Left ventricle myocardium inferior (tissue), 1 donor: Measurements from ENCODE around the gene FRMPD2. TPM values are rescaled to one million over a fixed set of nuclear protein-coding genes. Genes with fewer than 3 reads are reported as not detected.

Experiments used
- DNase-seq: peaks from one replicate; pipeline ENCODE4 v3.0.0-alpha.2; 2020
- H3K27ac ChIP-seq: fragments of 200-600 bp; replicated peaks from 2 replicates; pipeline ENCODE4 v1.8.0; 2021
- H3K27me3 ChIP-seq: fragments of 200-600 bp; 2 replicates; pipeline ENCODE4 v1.8.0; 2021; ENCODE audit warnings: low read depth
- H3K36me3 ChIP-seq: fragments of 200-600 bp; 2 replicates; pipeline ENCODE4 v1.8.0; 2021
- H3K4me1 ChIP-seq: fragments of 200-600 bp; 2 replicates; pipeline ENCODE4 v1.8.0; 2021
- H3K4me3 ChIP-seq: fragments of 200-600 bp; 2 replicates; pipeline ENCODE4 v1.8.0; 2021; ENCODE audit warnings: mild to moderate bottlenecking, moderate library complexity
- H3K9me3 ChIP-seq: fragments of 200-600 bp; replicated peaks from 2 replicates; pipeline ENCODE4 v1.8.0; 2021
- CTCF ChIP-seq: fragments of 200-600 bp; IDR thresholded peaks from 2 replicates; pipeline ENCODE4 v1.8.0; 2021; ENCODE audit warnings: antibody characterized with exemption, mild to moderate bottlenecking, borderline replicate concordance
- intact Hi-C: fragments of 100-400 bp; cut with micrococcal nuclease; formaldehyde crosslinking; loops from one replicate; pipeline ENCODE4 v1.11.0; 2022
- total RNA-seq: library from RNA; stranded (reverse); fragmentation: NEBNext Ultra II Directional; extraction: Animal tissue kit (Norgen Biotek cat#: 25700); gene quantifications from one replicate; pipeline ENCODE4 v1.2.1, GENCODE V29; 2021
- donor health status: DM: no; HTN: yes; CAD: no; lungs with severe emphysema.

Gene FRMPD2
- total RNA-seq, 1 donor from 2014 or later = 0.38 TPM

GRCh38 chr10:48214716-48215485, 59.6 kb downstream of the FRMPD2 start:
- intact Hi-C loops = no loop called here
- Histone ChIP-seq H3K9me3 (no peaks in the 10 kb centered on the region), H3K4me3 (no peak overlapping the region), H3K27me3 (peaks cover 11% of the 10 kb centered on the region), H3K36me3 (no peaks in the 10 kb centered on the region), H3K27ac (no peak overlapping the region), H3K4me1 (no peaks in the 10 kb centered on the region)
- no peak for DNase-seq
- no peak for TF ChIP-seq CTCF

- Histone ChIP-seq H3K27ac (no peak overlapping the region), H3K4me1 (no peaks in the 10 kb centered on the region), H3K4me3 (no peak overlapping the region), H3K36me3 (no peaks in the 10 kb centered on the region), H3K9me3 (no peaks in the 10 kb centered on the region), H3K27me3 (peaks cover 11% of the 10 kb centered on the region)
- TF ChIP-seq CTCF = no peak
- intact Hi-C loops = no loop called here
- DNase-seq = no peak
These were observed 61.4 kb downstream of the FRMPD2 start for GRCh38 chr10:48213047-48213446.

- H3K4me3 ChIP-seq = no peak overlapping the region
- intact Hi-C loops = no loop called here
- H3K4me1 ChIP-seq = no peaks in the 10 kb centered on the region
- DNase-seq = no peak
- peaks cover 11% of the 10 kb centered on the region for H3K27me3 ChIP-seq
- H3K27ac ChIP-seq = no peak overlapping the region
- H3K36me3 ChIP-seq = no peaks in the 10 kb centered on the region
- no peaks in the 10 kb centered on the region for H3K9me3 ChIP-seq
- no peak for TF ChIP-seq CTCF
These were observed 62.7 kb downstream of the FRMPD2 start for GRCh38 chr10:48211777-48212176.

GRCh38 chr10:48210966-48211365, 63.5 kb downstream of the FRMPD2 start:
- no peaks in the 10 kb centered on the region for H3K36me3 ChIP-seq
- intact Hi-C loops = no loop called here

GRCh38 chr10:48210391-48210790, 64.1 kb downstream of the FRMPD2 start:
- TF ChIP-seq CTCF = no peak
- intact Hi-C loops = no loop called here
- Histone ChIP-seq H3K27ac (no peak overlapping the region), H3K36me3 (no peaks in the 10 kb centered on the region), H3K9me3 (no peaks in the 10 kb centered on the region), H3K4me3 (no peak overlapping the region), H3K4me1 (no peaks in the 10 kb centered on the region), H3K27me3 (peaks cover 11% of the 10 kb centered on the region)
- DNase-seq = no peak

More at GRCh38 chr10:48210966-48211365, 63.5 kb downstream of the FRMPD2 start:
- DNase-seq = no peak
- TF ChIP-seq CTCF = no peak
- no peak overlapping the region for H3K4me3 ChIP-seq
- H3K4me1 ChIP-seq = no peaks in the 10 kb centered on the region
- peaks cover 11% of the 10 kb centered on the region for H3K27me3 ChIP-seq
- no peaks in the 10 kb centered on the region for H3K9me3 ChIP-seq
- H3K27ac ChIP-seq = no peak overlapping the region
